ENCODE results near the gene GLI1. TPM values are rescaled to one million over a fixed set of nuclear protein-coding genes. Genes with fewer than 3 reads are reported as not detected.

Gene GLI1
- total RNA-seq, 1 donor from 2014 or later = 6.8 TPM

- H3K4me3 Mint-ChIP-seq (ENCODE audit: unreplicated experiment) = peak overlapping the region; percentile 52
- no peak for DNase-seq (ENCODE audit: low spot score)
- H3K27me3 Mint-ChIP-seq (ENCODE audit: low read depth) = no peaks in the 10 kb centered on the region
- no peaks in the 10 kb centered on the region for H3K9me3 Mint-ChIP-seq (ENCODE audit: low read depth)
- H3K36me3 Mint-ChIP-seq (ENCODE audit: low read depth) = no peaks in the 10 kb centered on the region
- H3K27ac Mint-ChIP-seq (ENCODE audit: unreplicated experiment) = peak overlapping the region; percentile 83
- peaks cover 79% of the 10 kb centered on the region for H3K4me1 Mint-ChIP-seq (ENCODE audit: low read depth)
- no peak for TF ChIP-seq CTCF (IDR thresholded peaks at IDR 0.05)
Observed at GRCh38 chr12:57455374-57456144, 4.0 kb upstream of the GLI1 start.

GRCh38 chr12:57456145-57456700, 3.4 kb upstream of the GLI1 start:
- Mint-ChIP-seq H3K36me3 (ENCODE audit: low read depth) (no peaks in the 10 kb centered on the region), H3K27me3 (ENCODE audit: low read depth) (no peaks in the 10 kb centered on the region), H3K4me3 (ENCODE audit: unreplicated experiment) (peak overlapping the region; percentile 52), H3K27ac (ENCODE audit: unreplicated experiment) (peak overlapping the region; percentile 76), H3K9me3 (ENCODE audit: low read depth) (no peaks in the 10 kb centered on the region), H3K4me1 (ENCODE audit: low read depth) (peaks cover 77% of the 10 kb centered on the region)
- peak; percentile 78 for TF ChIP-seq CTCF (IDR thresholded peaks at IDR 0.05)
- no peak for DNase-seq (ENCODE audit: low spot score)

DNA sequence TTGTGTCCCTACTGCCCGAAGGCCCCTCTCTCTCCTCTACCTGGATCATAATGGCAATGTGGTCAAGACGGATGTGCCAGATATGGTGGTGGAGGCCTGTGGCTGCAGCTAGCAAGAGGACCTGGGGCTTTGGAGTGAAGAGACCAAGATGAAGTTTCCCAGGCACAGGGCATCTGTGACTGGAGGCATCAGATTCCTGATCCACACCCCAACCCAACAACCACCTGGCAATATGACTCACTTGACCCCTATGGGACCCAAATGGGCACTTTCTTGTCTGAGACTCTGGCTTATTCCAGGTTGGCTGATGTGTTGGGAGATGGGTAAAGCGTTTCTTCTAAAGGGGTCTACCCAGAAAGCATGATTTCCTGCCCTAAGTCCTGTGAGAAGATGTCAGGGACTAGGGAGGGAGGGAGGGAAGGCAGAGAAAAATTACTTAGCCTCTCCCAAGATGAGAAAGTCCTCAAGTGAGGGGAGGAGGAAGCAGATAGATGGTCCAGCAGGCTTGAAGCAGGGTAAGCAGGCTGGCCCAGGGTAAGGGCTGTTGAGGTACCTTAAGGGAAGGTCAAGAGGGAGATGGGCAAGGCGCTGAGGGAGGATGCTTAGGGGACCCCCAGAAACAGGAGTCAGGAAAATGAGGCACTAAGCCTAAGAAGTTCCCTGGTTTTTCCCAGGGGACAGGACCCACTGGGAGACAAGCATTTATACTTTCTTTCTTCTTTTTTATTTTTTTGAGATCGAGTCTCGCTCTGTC, 2.7 kb upstream of the GLI1 start:
- Mint-ChIP-seq H3K4me3 (ENCODE audit: unreplicated experiment) (no peak overlapping the region), H3K9me3 (ENCODE audit: low read depth) (no peaks in the 10 kb centered on the region), H3K4me1 (ENCODE audit: low read depth) (peaks cover 72% of the 10 kb centered on the region), H3K27ac (ENCODE audit: unreplicated experiment) (peak overlapping the region; percentile 97), H3K36me3 (ENCODE audit: low read depth) (no peaks in the 10 kb centered on the region), H3K27me3 (ENCODE audit: low read depth) (no peaks in the 10 kb centered on the region)
- no peak for DNase-seq (ENCODE audit: low spot score)
- no peak for TF ChIP-seq CTCF (IDR thresholded peaks at IDR 0.05)

DNA sequence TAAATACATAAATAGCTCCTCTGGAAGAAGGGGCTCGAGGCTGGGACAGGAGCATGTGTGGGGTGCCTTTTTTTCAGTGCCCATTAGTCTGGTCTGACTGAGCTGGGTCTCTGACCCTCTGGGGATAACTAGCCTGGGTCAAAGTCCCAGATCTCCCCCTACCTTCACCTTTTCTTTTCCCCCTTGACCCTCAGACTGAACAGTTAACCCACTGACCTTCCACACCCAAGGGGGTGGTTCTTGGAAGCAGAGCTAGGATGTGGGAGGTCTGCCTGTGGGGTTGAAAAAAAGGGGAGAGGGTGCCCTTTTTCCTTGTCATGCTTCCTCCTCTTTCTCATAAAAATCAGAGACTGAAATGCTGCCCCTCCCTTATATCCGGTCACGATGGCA, 925 bp upstream of the GLI1 start:
- H3K9me3 Mint-ChIP-seq (ENCODE audit: low read depth) = no peaks in the 10 kb centered on the region
- H3K36me3 Mint-ChIP-seq (ENCODE audit: low read depth) = no peaks in the 10 kb centered on the region
- no peaks in the 10 kb centered on the region for H3K27me3 Mint-ChIP-seq (ENCODE audit: low read depth)
- TF ChIP-seq CTCF (IDR thresholded peaks at IDR 0.05) = no peak
- peak overlapping the region; percentile 95 for H3K4me3 Mint-ChIP-seq (ENCODE audit: unreplicated experiment)
- H3K4me1 Mint-ChIP-seq (ENCODE audit: low read depth) = peaks cover 66% of the 10 kb centered on the region
- H3K27ac Mint-ChIP-seq (ENCODE audit: unreplicated experiment) = peak overlapping the region; percentile 97
- DNase-seq (ENCODE audit: low spot score) = no peak

GRCh38 chr12:57459055-57459749, 383 bp upstream of the GLI1 start:
- Mint-ChIP-seq H3K4me1 (ENCODE audit: low read depth) (peaks cover 66% of the 10 kb centered on the region), H3K4me3 (ENCODE audit: unreplicated experiment) (peak overlapping the region; percentile 95), H3K36me3 (ENCODE audit: low read depth) (no peaks in the 10 kb centered on the region), H3K27me3 (ENCODE audit: low read depth) (no peaks in the 10 kb centered on the region), H3K27ac (ENCODE audit: unreplicated experiment) (peak overlapping the region; percentile 97), H3K9me3 (ENCODE audit: low read depth) (no peaks in the 10 kb centered on the region)
- peak; percentile 94 for TF ChIP-seq CTCF (IDR thresholded peaks at IDR 0.05)
- no peak for DNase-seq (ENCODE audit: low spot score)
